Activated T-helper 17 cell treated with anti-CD3 and anti-CD28 coated beads, Interleukin-2, amount 50 U/mL, for 72 hours (primary cell): ENCODE results near the gene GSTM1. TPM values are rescaled to one million over a fixed set of nuclear protein-coding genes. Genes with fewer than 3 reads are reported as not detected.

Experiments
- ATAC-seq: fragments of 150-1000 bp; cut with Tn5 transposase; replicated peaks from 2 replicates; pipeline ENCODE4 v1.10.0; 2021; ENCODE audit warnings: mild to moderate bottlenecking, moderate library complexity
- H3K27ac Mint-ChIP-seq: one replicate; pipeline ENCODE4 v1.8.0; 2022; ENCODE audit warnings: mixed read lengths
- H3K27me3 Mint-ChIP-seq: one replicate; pipeline ENCODE4 v1.8.0; 2022; ENCODE audit warnings: mixed read lengths
- H3K36me3 Mint-ChIP-seq: one replicate; pipeline ENCODE4 v1.8.0; 2022; ENCODE audit warnings: low read depth, mild to moderate bottlenecking, mixed read lengths
- H3K4me1 Mint-ChIP-seq: one replicate; pipeline ENCODE4 v1.8.0; 2022; ENCODE audit warnings: mixed read lengths
- H3K4me3 Mint-ChIP-seq: one replicate; pipeline ENCODE4 v1.8.0; 2022; ENCODE audit warnings: mild to moderate bottlenecking, mixed read lengths
- H3K9me3 Mint-ChIP-seq: one replicate; pipeline ENCODE4 v1.8.0; 2022; ENCODE audit warnings: mixed read lengths
- total RNA-seq, 2 donors: library from RNA; stranded (reverse); gene quantifications; one replicate each; pipeline ENCODE4 v1.2.3, GENCODE V29; 2022

The GSTM1 gene
- total RNA-seq = 10 to 100 TPM in 1 of 2 donors, not detected in 1; 86.5 TPM

DNA sequence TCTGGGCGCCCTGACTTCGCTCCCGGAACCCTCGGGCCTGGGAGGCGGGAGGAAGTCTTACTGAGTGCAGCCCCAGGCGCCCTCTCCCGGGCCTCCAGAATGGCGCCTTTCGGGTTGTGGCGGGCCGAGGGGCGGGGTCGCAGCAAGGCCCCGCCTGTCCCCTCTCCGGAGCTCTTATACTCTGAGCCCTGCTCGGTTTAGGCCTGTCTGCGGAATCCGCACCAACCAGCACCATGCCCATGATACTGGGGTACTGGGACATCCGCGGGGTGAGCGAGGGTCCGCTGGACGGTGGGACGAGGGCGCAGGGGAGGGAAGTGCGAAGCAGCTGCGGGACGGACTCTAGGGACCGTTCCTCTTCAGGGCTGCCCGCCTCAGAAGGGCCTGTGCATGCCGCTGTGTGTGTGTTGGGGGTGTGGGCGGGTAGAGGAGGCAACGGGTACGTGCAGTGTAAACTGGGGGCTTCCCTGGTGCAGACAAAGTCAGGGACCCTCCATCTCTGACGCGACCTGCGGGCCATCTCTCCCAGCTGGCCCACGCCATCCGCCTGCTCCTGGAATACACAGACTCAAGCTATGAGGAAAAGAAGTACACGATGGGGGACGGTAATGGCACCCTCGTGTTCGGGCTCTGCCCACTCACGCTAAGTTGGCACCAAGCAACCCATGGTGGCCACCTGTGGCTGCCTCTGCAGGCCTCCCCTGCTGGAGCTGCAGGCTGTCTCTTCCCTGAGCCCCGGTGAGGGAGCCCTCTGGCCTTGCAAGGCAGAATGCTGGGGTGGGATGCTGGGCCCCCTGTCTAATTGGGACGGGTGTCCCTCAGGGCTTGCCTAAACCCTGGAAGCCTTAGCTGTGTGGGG, at the start of gene GSTM1:
GSTM1 (plus strand) TSS at position 177 of the 859 bp plus-strand sequence; CDS start at position 234, 57 bp downstream.
- H3K9me3 Mint-ChIP-seq = no peaks in the 10 kb centered on the region
- H3K27me3 Mint-ChIP-seq = no peaks in the 10 kb centered on the region
- H3K4me1 Mint-ChIP-seq = no peaks in the 10 kb centered on the region
- ATAC-seq = no peak
- H3K4me3 Mint-ChIP-seq = no peak within 1 kb of the TSS
- H3K36me3 Mint-ChIP-seq = no peaks in the 10 kb centered on the region
- no peak within 1 kb of the TSS for H3K27ac Mint-ChIP-seq

DNA sequence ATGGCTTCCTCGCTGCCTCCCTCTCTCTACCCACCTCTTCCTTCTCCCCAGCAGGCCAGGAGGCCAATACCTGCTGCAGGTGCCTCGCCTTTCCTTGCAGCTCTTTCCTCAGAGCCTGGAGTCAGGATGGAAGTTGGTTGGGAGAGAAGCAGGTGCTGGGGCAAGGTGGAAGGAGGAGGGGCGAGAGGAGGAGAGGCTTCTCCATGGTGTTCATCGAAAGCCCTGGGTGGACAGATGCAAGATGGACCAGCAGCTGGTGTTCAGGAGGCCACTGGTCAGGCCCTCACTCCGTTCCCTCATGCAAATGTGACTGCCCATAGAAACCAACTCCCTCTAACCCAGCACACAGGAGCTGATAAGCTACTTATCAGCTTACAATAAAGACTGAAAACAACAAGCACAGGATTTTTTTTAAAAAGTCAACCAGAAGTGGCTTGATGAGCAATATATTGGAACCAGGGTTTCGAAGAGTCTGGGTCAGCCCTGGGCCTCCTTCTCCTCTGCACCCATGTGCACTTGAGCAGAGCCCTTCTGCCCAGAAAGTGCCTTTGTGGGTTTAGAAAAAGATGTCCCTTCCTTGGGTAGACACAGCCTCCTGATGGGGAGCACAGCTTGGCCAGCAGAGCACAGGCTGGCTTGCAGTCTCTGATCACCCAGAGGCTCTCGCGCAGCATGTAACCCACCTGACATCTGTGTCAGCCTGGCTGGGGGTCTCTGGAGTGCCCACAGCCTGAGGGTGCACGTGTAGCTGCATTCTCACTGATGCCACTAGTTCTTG, 48.4 kb upstream of the GSTM1 start:
- Mint-ChIP-seq H3K27me3 (no peaks in the 10 kb centered on the region), H3K27ac (no peak overlapping the region), H3K36me3 (no peaks in the 10 kb centered on the region), H3K4me3 (no peak overlapping the region), H3K9me3 (no peaks in the 10 kb centered on the region), H3K4me1 (peaks cover 13% of the 10 kb centered on the region)
- no peak for ATAC-seq

DNA sequence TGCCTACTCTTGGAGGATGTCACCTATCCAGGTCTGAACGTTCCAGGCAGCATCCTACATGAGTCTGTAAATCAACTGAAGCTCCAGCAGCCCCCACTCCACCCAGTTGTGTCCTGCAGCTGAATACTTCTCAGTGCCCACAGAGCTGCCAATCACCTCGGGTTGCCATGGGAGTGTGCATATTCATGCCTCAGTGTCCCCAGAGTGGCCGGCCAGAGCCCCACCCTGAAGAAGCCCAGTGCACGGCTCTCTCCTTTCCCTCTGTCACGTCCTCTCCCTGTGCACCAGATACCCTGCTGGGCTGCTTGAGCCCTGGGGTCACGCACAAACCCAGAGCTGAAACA, 47.8 kb upstream of the GSTM1 start:
- no peaks in the 10 kb centered on the region for H3K9me3 Mint-ChIP-seq
- H3K27me3 Mint-ChIP-seq = no peaks in the 10 kb centered on the region
- no peak overlapping the region for H3K4me3 Mint-ChIP-seq
- no peak overlapping the region for H3K27ac Mint-ChIP-seq
- no peaks in the 10 kb centered on the region for H3K36me3 Mint-ChIP-seq
- no peak for ATAC-seq
- H3K4me1 Mint-ChIP-seq = peaks cover 7% of the 10 kb centered on the region

DNA sequence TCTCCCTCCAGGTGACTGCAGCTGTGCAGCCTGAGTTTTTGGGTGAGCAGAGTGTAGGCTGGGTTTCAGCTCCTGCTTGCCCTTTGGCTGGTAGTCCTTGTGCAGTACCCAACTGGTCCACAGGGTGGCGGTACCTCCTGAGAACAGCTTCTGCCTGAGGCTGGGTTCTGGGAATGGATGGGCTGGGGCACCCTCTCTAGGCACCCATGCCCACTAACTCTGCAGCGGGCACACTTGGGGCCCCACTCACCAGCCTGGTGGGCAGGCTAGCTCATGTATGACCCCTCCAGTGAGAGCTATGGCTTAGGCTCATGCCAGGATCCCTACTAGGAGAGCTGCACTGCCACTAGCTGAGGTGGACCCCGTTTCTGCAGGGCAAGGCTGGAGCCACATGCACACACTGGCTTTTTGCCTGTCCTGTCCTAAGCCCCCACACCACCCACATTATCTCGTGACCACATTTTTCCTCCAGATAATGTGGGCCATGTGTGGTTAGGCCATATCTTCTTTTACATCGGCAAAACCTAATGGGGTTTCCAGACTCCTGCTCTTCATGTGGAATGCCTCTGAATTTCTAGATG, 47.2 kb upstream of the GSTM1 start:
- Mint-ChIP-seq H3K9me3 (no peaks in the 10 kb centered on the region), H3K4me1 (peaks cover 2% of the 10 kb centered on the region), H3K27ac (no peak overlapping the region), H3K4me3 (no peak overlapping the region), H3K36me3 (no peaks in the 10 kb centered on the region), H3K27me3 (no peaks in the 10 kb centered on the region)
- ATAC-seq = peak; percentile 80

DNA sequence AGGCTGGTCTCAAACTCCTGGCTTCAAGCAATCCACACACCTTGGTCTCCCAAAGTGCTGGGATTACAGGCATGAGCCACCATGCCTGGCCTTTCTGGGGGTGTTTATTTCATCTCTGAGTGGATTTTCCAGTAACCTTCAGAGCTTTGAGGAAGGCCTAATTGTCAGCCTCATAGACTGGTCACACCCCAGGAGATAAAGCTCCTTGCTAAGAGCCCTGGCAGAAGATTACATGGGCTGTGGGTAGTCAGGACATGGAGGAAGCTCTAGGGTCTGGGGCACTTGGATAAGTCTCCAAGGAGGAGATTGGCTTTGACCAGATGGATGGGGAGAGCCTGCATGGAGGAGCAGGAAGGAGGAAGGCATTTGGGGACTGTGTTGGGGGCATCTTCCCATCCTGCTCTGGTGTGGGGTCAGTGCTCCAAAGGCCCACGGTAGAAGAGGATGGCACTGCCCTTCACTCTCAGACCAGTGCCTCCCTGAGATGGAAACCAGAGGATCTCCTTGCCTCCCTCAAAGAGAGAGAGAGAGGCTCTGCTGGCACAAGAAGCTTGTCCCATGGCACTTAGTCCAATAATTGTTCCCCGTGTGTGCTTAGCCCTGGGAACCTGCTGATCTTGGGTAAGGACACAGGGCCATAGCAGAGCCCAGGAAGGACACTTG, 46.4 kb upstream of the GSTM1 start:
- Mint-ChIP-seq H3K4me1 (no peaks in the 10 kb centered on the region), H3K9me3 (no peaks in the 10 kb centered on the region)

DNA sequence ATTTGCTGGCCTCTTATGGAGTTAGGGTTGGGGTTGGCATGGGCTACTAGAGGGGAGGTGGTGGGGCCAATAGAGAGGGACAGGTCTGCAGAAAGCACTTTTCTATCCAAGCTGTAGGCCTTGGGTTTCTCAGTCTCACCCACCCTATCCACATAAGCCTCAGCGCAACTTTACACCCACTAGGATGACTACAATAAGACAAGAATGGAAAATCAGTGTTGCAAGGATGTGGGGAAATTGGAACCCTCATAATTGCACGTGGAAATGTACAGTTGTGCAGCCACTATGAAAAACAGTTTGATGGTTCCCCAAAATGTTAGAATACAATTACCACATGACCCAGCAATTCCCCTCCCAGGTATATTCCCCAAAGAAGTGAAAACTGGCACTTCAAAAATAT, 45.8 kb upstream of the GSTM1 start:
- no peaks in the 10 kb centered on the region for H3K27me3 Mint-ChIP-seq
- ATAC-seq = no peak
- H3K27ac Mint-ChIP-seq = no peak overlapping the region
- H3K4me3 Mint-ChIP-seq = no peak overlapping the region
- no peaks in the 10 kb centered on the region for H3K4me1 Mint-ChIP-seq
- no peaks in the 10 kb centered on the region for H3K36me3 Mint-ChIP-seq
- no peaks in the 10 kb centered on the region for H3K9me3 Mint-ChIP-seq

More for the DNA sequence above, 46.4 kb upstream of the GSTM1 start:
- H3K4me3 Mint-ChIP-seq = no peak overlapping the region
- H3K27ac Mint-ChIP-seq = no peak overlapping the region
- ATAC-seq = no peak
- H3K27me3 Mint-ChIP-seq = no peaks in the 10 kb centered on the region
- no peaks in the 10 kb centered on the region for H3K36me3 Mint-ChIP-seq

DNA sequence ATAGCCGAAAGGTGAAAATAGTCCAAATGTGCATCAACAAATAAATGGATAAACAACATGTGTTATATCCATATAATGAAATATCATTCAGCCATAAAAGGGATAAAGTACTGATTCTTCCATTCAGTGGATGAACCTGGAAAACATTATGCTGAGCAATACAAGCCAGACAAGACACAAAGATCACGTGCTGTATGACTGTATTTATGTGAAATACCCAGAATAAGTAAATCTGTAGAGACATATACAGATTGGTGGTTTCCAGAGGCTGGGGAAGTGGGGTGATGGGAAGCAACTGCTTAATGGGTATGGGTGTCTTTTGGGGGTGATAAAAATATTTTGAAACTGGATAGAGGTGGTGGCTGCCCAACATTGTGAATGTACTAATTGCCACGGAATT, 45.0 kb upstream of the GSTM1 start:
- Mint-ChIP-seq H3K9me3 (no peaks in the 10 kb centered on the region), H3K27ac (no peak overlapping the region), H3K27me3 (no peaks in the 10 kb centered on the region), H3K4me1 (no peaks in the 10 kb centered on the region), H3K4me3 (no peak overlapping the region), H3K36me3 (no peaks in the 10 kb centered on the region)
- no peak for ATAC-seq

DNA sequence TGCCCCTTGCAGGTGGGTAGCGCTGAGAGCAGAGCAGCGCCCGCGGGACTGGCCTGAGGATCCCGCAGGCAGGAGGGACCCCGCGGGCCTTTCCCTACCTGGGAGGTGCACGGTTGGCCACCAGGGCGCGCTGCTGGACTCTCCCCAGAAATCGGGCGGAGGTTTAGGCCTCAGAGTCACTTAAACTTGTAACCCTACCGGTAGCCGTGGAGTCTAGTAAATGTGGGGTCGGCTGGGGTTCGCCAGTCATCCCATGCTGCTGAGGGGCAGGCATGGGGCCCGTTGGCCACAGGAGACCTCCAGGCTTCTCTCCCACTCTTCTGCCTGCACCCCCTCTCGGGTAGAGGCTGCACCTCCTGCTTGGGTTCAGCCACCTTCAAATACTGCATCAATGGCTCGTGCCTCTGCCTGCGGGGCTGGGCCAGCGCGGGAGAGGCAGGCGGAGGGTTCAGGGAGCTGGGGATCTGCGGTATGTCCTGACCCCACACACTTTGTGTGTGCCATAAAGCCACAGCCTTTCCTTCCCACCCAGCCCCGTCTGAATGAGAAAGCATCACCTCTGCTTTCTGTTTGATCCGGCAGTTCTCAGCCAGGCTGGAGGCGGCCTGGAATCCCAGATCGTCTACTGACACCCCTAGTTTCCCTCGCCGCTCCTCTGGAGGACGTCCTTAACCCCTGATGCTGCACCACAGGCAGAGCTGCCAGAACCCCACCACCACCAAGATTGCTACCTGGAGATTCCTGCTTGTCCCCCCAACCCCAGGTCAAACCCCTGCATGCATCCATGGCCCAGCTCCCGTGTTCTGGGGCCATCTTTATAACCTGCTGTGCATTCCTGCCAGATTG, 44.0 kb upstream of the GSTM1 start:
- H3K9me3 Mint-ChIP-seq = no peaks in the 10 kb centered on the region
- no peaks in the 10 kb centered on the region for H3K27me3 Mint-ChIP-seq
- peak; percentile 96 for ATAC-seq
- no peak overlapping the region for H3K4me3 Mint-ChIP-seq
- H3K36me3 Mint-ChIP-seq = no peaks in the 10 kb centered on the region
- no peaks in the 10 kb centered on the region for H3K4me1 Mint-ChIP-seq
- H3K27ac Mint-ChIP-seq = no peak overlapping the region

DNA sequence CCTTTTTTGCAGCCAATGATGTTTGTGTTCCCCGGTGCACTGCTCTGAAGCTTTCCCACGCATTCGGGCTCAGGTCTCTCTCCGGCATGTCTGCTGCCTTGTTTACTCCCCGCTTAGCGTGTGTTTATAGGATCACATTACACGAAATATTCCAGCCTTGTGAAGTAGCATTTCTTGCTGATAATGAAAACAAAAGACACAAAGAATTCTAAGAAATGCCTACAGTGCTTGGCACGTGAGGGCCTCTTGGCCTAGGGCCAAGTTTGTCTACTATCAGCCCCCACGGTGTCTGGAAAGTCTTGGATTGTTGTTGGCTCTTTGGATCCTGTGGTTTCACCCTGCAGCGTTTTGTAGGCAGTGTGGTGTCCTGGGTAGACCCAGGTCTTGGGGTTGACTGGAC, 42.9 kb upstream of the GSTM1 start:
- Mint-ChIP-seq H3K9me3 (no peaks in the 10 kb centered on the region), H3K27me3 (no peaks in the 10 kb centered on the region), H3K36me3 (no peaks in the 10 kb centered on the region), H3K27ac (peak overlapping the region; percentile 12), H3K4me1 (no peaks in the 10 kb centered on the region), H3K4me3 (no peak overlapping the region)
- no peak for ATAC-seq

DNA sequence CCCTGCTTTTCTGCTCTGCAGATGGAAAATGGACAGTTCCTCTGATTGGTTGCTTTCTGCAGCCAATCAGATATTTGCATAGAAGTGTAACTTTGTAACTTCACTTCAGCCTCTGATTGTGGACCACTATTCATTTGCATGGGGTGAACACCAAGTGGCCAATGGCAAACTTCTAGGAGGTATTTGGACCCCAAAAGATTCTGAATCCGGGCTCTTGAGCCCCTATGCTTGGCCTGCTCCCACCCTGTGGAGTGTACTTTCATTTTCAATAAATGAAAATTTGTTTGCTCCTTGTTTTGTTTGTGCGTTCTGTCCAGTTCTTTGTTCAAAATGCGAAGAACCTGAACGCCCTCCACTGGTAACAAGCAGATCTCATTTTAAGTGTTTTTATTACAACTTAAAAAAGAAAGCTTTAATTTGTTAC, 38.1 kb upstream of the GSTM1 start:
- H3K27me3 Mint-ChIP-seq = peaks cover 4% of the 10 kb centered on the region
- no peak overlapping the region for H3K4me3 Mint-ChIP-seq
- H3K9me3 Mint-ChIP-seq = no peaks in the 10 kb centered on the region
- no peak overlapping the region for H3K27ac Mint-ChIP-seq
- no peaks in the 10 kb centered on the region for H3K36me3 Mint-ChIP-seq
- H3K4me1 Mint-ChIP-seq = no peaks in the 10 kb centered on the region
- ATAC-seq = no peak

DNA sequence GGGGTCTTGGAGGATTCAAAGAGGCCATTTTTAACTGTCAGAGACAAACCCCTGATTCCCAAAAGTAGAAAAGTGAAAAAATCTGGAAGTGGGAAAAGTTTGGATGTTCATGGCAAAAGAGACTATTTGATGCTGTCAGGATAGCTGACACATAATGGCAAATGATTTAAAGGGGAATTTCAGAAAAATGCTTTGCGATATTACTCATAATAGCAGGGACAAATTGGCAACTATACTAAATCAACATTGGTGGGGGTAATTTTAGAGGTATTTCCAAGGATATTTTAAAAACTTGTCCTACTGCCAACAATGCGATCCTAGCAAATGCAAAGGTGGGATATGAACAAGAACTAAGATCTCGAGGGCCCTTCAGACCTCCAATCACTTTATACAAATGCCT, 37.0 kb upstream of the GSTM1 start:
- Mint-ChIP-seq H3K4me1 (peaks cover 5% of the 10 kb centered on the region), H3K9me3 (no peaks in the 10 kb centered on the region), H3K4me3 (no peak overlapping the region), H3K27me3 (peaks cover 4% of the 10 kb centered on the region), H3K27ac (no peak overlapping the region), H3K36me3 (no peaks in the 10 kb centered on the region)
- ATAC-seq = no peak

DNA sequence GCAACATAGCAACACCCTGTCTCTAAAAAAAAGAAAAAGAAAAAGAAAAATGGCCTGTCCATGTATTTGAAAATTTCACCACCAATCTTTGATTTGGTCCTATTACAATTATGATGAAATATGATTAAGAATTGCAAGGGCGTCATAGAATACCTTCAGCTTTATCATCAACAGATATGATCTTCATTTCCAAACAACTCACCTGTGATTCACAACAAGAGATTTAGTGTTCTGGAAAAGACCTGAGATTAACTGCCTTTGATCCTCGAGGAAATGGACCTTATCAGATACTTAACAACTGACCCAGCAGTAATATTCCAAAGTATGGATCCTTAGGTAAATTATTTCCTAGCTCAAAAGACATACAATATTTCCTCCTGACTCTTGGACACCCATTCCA, 35.2 kb upstream of the GSTM1 start:
- no peak overlapping the region for H3K4me3 Mint-ChIP-seq
- H3K27ac Mint-ChIP-seq = no peak overlapping the region
- peaks cover 4% of the 10 kb centered on the region for H3K27me3 Mint-ChIP-seq
- H3K4me1 Mint-ChIP-seq = peaks cover 5% of the 10 kb centered on the region
- ATAC-seq = no peak
- no peaks in the 10 kb centered on the region for H3K36me3 Mint-ChIP-seq
- H3K9me3 Mint-ChIP-seq = no peaks in the 10 kb centered on the region

DNA sequence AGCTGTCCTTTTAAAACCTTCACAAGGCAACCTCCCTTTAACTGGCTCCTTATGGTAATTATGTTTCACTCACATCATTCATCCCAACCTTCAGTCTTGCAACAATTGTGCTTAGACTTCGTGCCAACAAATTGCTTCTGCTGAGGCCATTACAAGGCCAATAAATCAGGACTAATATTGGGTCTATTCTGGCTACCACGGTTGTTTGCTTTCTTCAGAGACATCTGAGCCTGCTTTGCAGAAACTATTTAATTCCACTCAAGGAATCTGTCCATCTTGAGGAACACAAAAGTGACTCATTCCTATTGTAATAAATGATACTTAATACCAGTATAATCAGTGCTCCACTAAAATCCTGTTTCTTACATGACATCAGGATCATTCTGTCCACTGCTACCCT, 34.3 kb upstream of the GSTM1 start:
- Mint-ChIP-seq H3K4me3 (no peak overlapping the region), H3K4me1 (peaks cover 5% of the 10 kb centered on the region), H3K27ac (peak overlapping the region; percentile 41), H3K27me3 (peaks cover 4% of the 10 kb centered on the region), H3K36me3 (no peaks in the 10 kb centered on the region), H3K9me3 (no peaks in the 10 kb centered on the region)
- no peak for ATAC-seq

DNA sequence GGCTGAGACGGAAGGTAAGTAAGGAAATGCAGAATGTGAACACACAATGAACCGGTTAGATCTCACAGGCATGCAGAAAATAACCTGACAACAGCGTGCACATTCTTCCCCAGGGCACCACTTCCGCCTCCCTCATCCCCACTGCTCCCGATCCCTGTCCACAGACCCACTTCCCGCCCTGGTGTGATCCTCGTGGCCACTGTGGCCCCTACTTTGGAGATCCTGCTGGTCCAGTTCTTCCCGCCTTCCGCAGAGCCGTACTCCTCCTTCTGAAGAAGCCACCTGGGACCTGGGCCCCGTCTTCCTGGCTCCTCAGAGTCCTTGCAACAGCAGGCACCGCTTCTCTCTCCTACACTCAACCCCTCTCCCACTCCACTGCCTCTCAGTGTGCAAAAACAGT, 33.1 kb upstream of the GSTM1 start:
- Mint-ChIP-seq H3K4me3 (peak overlapping the region; percentile 91), H3K27me3 (peaks cover 4% of the 10 kb centered on the region), H3K36me3 (no peaks in the 10 kb centered on the region), H3K4me1 (peaks cover 5% of the 10 kb centered on the region), H3K27ac (peak overlapping the region; percentile 91), H3K9me3 (no peaks in the 10 kb centered on the region)
- no peak for ATAC-seq
